OCI-M2 (cell line): ENCODE results near the gene IL22RA2.
"Not testable (repeated sequence)": the region's sequence is repeated elsewhere in the genome, so short reads cannot be mapped to it uniquely, and the experiment has no call there.

Source experiments
- DNase-seq: peaks from one replicate; lab custom pipeline; 2025; ENCODE audit not compliant: unreplicated experiment; lab: John Stamatoyannopoulos, UW

Gene IL22RA2

GRCh38 chr6:137173501-137173900, at the start of gene IL22RA2:
Gene IL22RA2, minus strand, starts transcription at chr6:137173644. Its CDS starts 11,895 bp downstream, at chr6:137161749.
- DNase-seq = no peak

- DNase-seq = no peak
Observed at GRCh38 chr6:137222381-137222780, 48.9 kb upstream of the IL22RA2 start.

GRCh38 chr6:137219664-137220252, 46.3 kb upstream of the IL22RA2 start:
- no peak for DNase-seq

GRCh38 chr6:137218917-137219663, 45.6 kb upstream of the IL22RA2 start, which contains the start of gene IFNGR1:
Gene IFNGR1, minus strand, starts transcription at chr6:137219385. Its CDS starts 58 bp downstream, at chr6:137219327.
- DNase-seq = peak; percentile 55

GRCh38 chr6:137218473-137218916, 45.1 kb upstream of the IL22RA2 start:
- no peak for DNase-seq

GRCh38 chr6:137217801-137218472, 44.5 kb upstream of the IL22RA2 start:
- no peak for DNase-seq

GRCh38 chr6:137216875-137217553, 43.6 kb upstream of the IL22RA2 start:
- no peak for DNase-seq

- no peak for DNase-seq
Observed at GRCh38 chr6:137216106-137216505, 42.7 kb upstream of the IL22RA2 start.

- not testable (repeated sequence) for DNase-seq
Observed at GRCh38 chr6:137215630-137216029, 42.2 kb upstream of the IL22RA2 start.

- DNase-seq = no peak
Observed at GRCh38 chr6:137214931-137215330, 41.5 kb upstream of the IL22RA2 start.

GRCh38 chr6:137213813-137214212, 40.4 kb upstream of the IL22RA2 start:
- no peak for DNase-seq

GRCh38 chr6:137213331-137213740, 39.9 kb upstream of the IL22RA2 start:
- DNase-seq = no peak

- DNase-seq = no peak
Observed at GRCh38 chr6:137211910-137212309, 38.5 kb upstream of the IL22RA2 start.

GRCh38 chr6:137210903-137211302, 37.5 kb upstream of the IL22RA2 start:
- no peak for DNase-seq

- DNase-seq = no peak
Observed at GRCh38 chr6:137208279-137208678, 34.8 kb upstream of the IL22RA2 start.

GRCh38 chr6:137207457-137207856, 34.0 kb upstream of the IL22RA2 start:
- DNase-seq = not testable (repeated sequence)

GRCh38 chr6:137206577-137206976, 33.1 kb upstream of the IL22RA2 start:
- DNase-seq = no peak

- DNase-seq = no peak
Observed at GRCh38 chr6:137203256-137203655, 29.8 kb upstream of the IL22RA2 start.

- no peak for DNase-seq
Observed at GRCh38 chr6:137202078-137202477, 28.6 kb upstream of the IL22RA2 start.

- no peak for DNase-seq
Observed at GRCh38 chr6:137201006-137201405, 27.6 kb upstream of the IL22RA2 start.

- no peak for DNase-seq
Observed at GRCh38 chr6:137200288-137200687, 26.8 kb upstream of the IL22RA2 start.
